KOPT-K1 (cell line): ENCODE results near the gene ADSS2.
"Not testable (repeated sequence)": the region's sequence is repeated elsewhere in the genome, so short reads cannot be mapped to it uniquely, and the experiment has no call there.

Source experiments
- H3K27ac ChIP-seq: fragments of 200-600 bp; sonication (generic); 2 replicates; pipeline ENCODE4 v1.5.1; 2016; ENCODE audit warnings: antibody characterized with exemption, mild to moderate bottlenecking, low read depth, low read length; ENCODE audit not compliant: poor library complexity, severe bottlenecking
- H3K36me3 ChIP-seq: fragments of 200-600 bp; sonication (generic); 2 replicates; pipeline ENCODE4 v1.5.1; 2017; ENCODE audit warnings: antibody characterized with exemption, mild to moderate bottlenecking, low read length, moderate library complexity; ENCODE audit not compliant: insufficient read depth
- H3K9me3 ChIP-seq: fragments of 200-600 bp; sonication (generic); 2 replicates; pipeline ENCODE4 v1.5.1; 2017; ENCODE audit warnings: antibody characterized with exemption, low read length, mild to moderate bottlenecking; ENCODE audit not compliant: insufficient read depth, poor library complexity, severe bottlenecking

ADSS2 gene

GRCh38 chr1:244394826-244395765 lies 56.6 kb downstream of the ADSS2 start:
- H3K36me3 ChIP-seq = peaks cover 6% of the 10 kb centered on the region
- H3K27ac ChIP-seq = no peak overlapping the region
- no peaks in the 10 kb centered on the region for H3K9me3 ChIP-seq

DNA sequence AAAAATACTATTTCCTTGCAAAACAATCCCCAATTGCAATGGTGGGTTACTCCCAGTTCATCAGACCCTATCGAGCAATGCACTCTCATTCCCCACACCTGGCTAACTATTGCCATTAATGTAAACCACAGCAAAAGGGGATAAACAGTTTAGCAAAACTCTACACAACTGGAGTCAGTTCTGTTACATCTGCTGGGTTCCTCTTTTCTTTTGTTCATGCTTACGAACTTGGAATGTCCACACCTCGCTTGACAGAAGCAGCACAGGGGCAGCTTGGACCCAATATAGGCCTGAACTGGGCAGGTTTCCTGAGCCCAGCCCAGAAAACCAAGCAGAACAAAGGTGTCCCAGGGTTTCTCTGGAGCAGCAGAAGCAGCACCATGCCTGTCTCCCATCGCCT lies 57.4 kb downstream of the ADSS2 start:
- Histone ChIP-seq H3K27ac (no peak overlapping the region), H3K9me3 (no peaks in the 10 kb centered on the region), H3K36me3 (no peaks in the 10 kb centered on the region; the same call in 1 of the 2 replicates)

DNA sequence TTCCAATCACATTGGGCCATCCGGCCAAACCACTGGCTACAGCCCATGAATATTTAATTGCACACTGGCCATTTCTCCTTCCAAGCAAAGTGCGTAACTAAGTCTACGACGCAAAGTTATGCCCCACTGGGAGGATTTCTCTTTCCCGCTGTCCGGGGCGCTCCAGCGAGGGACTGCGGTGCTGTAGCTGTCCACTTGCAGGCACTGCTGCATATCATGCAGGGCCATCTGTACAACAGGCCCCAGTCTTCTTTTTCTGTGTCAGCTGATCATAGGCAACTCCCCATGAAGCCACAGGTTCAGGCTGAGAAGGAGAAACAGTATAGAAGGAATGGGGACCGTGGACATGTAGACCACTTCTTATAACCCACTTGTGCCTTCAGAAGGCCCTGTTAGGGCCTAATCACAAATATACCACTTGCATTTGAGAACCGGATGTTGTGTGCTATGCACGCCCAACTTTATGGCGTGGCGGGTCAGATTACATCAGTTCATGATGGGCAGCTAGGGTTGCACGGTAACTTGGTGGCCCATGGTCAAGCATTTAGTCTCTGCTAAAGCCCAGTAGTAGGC lies 58.0 kb downstream of the ADSS2 start:
- H3K9me3 ChIP-seq = no peaks in the 10 kb centered on the region
- no peak overlapping the region for H3K27ac ChIP-seq
- H3K36me3 ChIP-seq = no peaks in the 10 kb centered on the region; the same call in 1 of the 2 replicates

- H3K36me3 ChIP-seq = no peaks in the 10 kb centered on the region; the same call in 1 of the 2 replicates
- no peaks in the 10 kb centered on the region for H3K9me3 ChIP-seq
- H3K27ac ChIP-seq = no peak overlapping the region
These were observed 59.9 kb downstream of the ADSS2 start for GRCh38 chr1:244391761-244392160.

GRCh38 chr1:244388961-244389360 lies 62.7 kb downstream of the ADSS2 start:
- Histone ChIP-seq H3K9me3 (no peaks in the 10 kb centered on the region), H3K36me3 (no peaks in the 10 kb centered on the region), H3K27ac (no peak overlapping the region)

DNA sequence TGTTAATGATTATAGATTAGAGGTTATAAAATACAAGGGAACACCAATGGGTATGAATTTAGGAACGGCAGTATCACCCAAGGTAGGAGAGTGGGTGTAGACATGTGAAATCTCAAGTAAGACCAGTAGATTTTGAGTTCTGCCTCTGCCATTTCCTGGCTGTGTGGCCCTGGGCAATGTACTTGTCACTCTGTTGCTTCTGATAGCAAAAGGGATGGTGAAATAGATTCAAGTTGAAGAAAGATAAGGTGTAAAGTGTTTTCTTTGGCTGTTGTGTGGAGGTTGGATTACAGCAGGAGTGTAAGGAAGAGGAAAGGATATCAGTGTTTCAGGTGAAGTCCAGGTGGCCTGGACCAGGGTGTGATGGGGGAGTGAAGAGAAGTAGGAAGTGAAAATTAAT lies 64.3 kb downstream of the ADSS2 start:
- H3K27ac ChIP-seq = no peak overlapping the region
- no peaks in the 10 kb centered on the region for H3K36me3 ChIP-seq
- no peaks in the 10 kb centered on the region for H3K9me3 ChIP-seq

DNA sequence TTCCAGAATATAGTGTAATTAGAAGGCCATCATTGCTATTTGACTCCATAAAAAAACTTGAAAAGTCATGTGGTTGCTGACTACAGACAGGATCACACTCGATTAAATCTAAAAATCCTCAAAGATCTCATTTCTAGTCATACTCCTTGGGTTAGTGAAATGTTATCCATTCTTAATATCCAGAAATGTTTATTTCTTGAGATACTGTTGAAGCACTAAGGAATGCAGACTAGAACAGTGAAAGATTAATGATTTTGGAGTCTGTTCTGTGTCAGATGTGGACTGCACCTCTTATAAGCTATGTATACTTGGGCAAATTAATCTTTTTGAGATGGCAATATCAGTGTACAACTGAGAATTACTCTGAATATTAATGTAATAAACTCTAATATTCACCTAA lies 65.1 kb downstream of the ADSS2 start:
- Histone ChIP-seq H3K27ac (no peak overlapping the region), H3K9me3 (no peaks in the 10 kb centered on the region), H3K36me3 (no peaks in the 10 kb centered on the region)

GRCh38 chr1:244384066-244384465 lies 67.6 kb downstream of the ADSS2 start:
- Histone ChIP-seq H3K9me3 (no peaks in the 10 kb centered on the region), H3K36me3 (no peaks in the 10 kb centered on the region), H3K27ac (no peak overlapping the region)

DNA sequence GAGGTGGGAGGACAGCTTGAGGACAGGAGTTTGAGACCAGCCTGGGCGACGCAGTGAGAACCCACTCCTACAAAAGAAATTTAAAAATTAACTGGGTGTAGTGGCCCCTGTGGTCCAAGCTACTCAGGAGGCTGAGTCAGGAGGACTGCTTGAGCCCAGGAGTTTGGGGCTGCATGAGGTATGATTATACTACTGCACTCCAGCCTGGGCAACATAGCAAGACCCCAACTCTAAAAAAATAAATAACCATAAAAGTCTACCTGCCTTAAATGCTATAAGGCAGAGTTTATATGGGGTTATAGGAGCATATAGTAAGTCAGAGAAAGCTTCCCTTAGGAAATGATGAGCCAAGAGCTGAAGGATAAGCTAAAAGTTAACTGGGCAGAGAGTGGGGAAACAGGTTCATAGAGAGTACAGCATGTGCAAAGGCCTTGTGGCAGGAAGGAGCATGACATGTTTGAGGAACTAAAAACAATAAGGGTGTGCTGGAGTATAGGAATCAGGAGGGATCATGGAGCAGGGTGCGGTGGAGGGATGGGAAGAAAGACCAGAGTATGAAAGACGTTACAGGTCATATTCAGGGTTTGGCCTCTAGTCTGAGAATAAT lies 68.3 kb downstream of the ADSS2 start:
- no peaks in the 10 kb centered on the region for H3K36me3 ChIP-seq
- H3K9me3 ChIP-seq = no peaks in the 10 kb centered on the region
- no peak overlapping the region for H3K27ac ChIP-seq

DNA sequence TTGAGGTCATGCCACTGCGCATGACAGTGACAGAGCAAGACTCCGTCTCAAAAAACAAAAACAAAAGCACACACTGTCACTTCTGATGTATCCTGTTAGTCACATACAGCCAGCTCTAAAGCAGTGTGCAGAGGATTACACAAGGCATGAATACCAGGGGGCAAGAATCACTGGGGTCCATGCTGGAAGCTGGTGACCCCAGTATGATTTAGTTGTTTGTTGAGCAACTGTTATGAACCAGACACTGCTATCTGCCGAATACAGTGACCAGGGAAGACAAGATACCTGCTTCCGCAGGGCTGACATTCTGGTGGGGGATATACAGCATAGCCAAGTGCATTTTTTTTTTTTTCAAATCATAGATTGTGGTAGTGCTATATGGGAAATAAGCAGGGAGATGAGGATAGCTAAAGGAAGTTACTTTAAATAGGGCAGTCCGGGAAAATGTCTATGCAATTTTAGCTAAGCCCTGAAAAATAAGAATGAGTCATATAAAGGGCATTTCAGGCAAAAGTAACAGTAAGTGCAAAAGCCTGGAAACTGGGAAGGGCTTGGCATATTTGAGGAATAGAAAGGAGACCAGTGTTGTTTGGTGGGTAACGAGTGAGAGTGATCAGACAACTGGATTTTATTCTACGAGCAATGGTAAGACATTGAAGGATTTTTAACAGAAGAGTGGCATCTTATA lies 69.7 kb downstream of the ADSS2 start:
- Histone ChIP-seq H3K9me3 (no peaks in the 10 kb centered on the region), H3K36me3 (no peaks in the 10 kb centered on the region), H3K27ac (no peak overlapping the region)

DNA sequence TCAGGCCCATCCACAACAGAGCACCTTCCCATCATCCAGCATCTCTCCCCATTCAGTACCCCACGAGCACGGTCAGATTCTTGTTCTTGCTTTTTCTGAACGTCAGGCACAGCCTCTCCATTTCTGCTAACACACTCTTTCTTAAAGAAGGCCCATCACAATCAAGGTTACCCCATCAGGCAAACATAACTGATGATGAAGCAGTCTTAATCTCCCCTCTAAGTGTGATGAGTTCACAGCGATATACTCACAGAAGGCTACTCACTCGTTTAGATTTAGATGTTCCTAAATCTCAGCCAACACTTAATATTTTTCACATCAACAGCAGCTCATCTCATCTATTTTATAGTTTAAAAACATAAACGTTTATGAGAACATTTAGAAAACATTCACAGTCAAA lies 75.6 kb downstream of the ADSS2 start:
- no peaks in the 10 kb centered on the region for H3K36me3 ChIP-seq
- H3K27ac ChIP-seq = no peak overlapping the region
- H3K9me3 ChIP-seq = no peaks in the 10 kb centered on the region

DNA sequence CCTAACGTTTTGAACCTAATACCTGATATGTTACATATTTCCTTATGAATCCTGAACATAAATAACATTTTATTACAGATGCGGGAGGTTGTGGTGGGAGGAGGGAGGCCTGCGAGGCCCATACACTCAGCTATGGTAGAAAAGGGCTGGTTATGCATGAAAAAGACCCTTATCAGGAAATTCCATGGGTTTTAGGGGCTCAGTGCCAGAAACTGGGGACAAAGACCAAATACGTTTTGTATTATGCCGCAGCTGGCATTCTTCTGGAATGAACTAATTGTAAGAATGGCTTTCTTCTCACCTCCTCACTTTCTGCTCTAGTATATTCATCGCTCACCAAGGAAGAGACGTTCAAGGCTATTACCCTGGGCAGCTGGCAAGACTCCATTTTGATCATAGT lies 76.7 kb downstream of the ADSS2 start:
- H3K27ac ChIP-seq = no peak overlapping the region
- no peaks in the 10 kb centered on the region for H3K9me3 ChIP-seq
- H3K36me3 ChIP-seq = no peaks in the 10 kb centered on the region

- H3K9me3 ChIP-seq, H3K27ac ChIP-seq, H3K36me3 ChIP-seq: not testable (repeated sequence)
These were observed 77.2 kb downstream of the ADSS2 start for GRCh38 chr1:244374484-244374883.

- no peak overlapping the region for H3K27ac ChIP-seq
- H3K36me3 ChIP-seq = no peaks in the 10 kb centered on the region
- H3K9me3 ChIP-seq = no peaks in the 10 kb centered on the region
These were observed 80.2 kb downstream of the ADSS2 start for GRCh38 chr1:244371242-244372141.
